GM12892 (cell line): ENCODE measurements around the gene MAX.

Experiments
- POLR2A ChIP-seq: IDR thresholded peaks from 2 replicates; pipeline ENCODE4 v1.6.1; 2011; ENCODE audit warnings: low read depth, low read length, control low read depth
- POLR2AphosphoS5 ChIP-seq: IDR thresholded peaks from 2 replicates; pipeline ENCODE4 v1.6.1; 2011; ENCODE audit warnings: low read depth, low read length, control low read depth
- TAF1 ChIP-seq: IDR thresholded peaks from 2 replicates; pipeline ENCODE4 v1.6.1; 2011; ENCODE audit warnings: low read depth, mild to moderate bottlenecking, control low read depth, low read length, borderline replicate concordance

- TF ChIP-seq POLR2A, result no peak
- no peak for TF ChIP-seq TAF1
- TF ChIP-seq POLR2AphosphoS5, result no peak
Measured at GRCh38 chr14:65150898-65151608, 48.7 kb upstream of the MAX start.
